Coronary artery (tissue), 2 donors: Measurements from ENCODE around the gene HNRNPC.

Experiments
- DNase-seq: peaks from one replicate; pipeline ENCODE4 v3.0.0-alpha.2; 2017; ENCODE audit warnings: low spot score
- H3K27ac ChIP-seq, 2 donors: fragments of 200-600 bp; sonication (generic); one replicate each; pipeline ENCODE4 v1.5.1; 2016 to 2019
- H3K4me3 ChIP-seq: fragments of 200-600 bp; sonication (generic); 2 replicates; pipeline ENCODE4 v1.5.1; 2016; ENCODE audit warnings: mild to moderate bottlenecking, moderate library complexity
- TF ChIP-seq, protein P1 (sequence below): fragments of 200-600 bp; sonication (generic); IDR thresholded peaks from one replicate; pipeline ENCODE4 v1.5.1; 2019; ENCODE audit warnings: antibody characterized with exemption

HNRNPC gene

DNA sequence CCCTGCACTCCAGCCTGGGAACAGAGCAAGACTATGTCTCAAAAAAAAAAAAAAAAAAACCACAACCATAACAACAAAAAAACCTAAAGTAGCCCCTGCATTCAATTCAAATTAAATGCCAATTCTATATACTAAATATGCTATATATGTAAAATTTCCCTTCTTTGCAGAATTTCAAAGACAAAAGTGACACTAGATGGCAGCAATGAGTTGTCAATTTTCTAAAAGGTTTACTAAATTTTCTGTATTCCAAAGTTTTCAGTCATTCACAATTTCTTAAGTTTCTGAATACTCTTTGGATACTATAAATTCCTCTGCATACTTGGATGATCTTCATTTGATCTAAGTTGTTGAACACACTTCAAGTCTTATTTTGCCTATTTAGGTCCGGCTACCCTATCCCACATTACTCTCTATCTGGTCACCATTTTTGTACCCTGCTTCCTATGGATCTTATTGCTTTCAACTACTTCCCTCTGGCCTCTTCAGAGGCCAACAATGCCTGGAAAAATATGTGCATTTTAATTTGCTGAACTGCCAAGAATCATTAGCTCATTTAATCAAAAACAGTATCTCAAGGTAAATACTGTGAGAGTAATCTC lies 27.9 kb downstream of the HNRNPC start:
- no peak for DNase-seq
- TF ChIP-seq, protein P1, sequence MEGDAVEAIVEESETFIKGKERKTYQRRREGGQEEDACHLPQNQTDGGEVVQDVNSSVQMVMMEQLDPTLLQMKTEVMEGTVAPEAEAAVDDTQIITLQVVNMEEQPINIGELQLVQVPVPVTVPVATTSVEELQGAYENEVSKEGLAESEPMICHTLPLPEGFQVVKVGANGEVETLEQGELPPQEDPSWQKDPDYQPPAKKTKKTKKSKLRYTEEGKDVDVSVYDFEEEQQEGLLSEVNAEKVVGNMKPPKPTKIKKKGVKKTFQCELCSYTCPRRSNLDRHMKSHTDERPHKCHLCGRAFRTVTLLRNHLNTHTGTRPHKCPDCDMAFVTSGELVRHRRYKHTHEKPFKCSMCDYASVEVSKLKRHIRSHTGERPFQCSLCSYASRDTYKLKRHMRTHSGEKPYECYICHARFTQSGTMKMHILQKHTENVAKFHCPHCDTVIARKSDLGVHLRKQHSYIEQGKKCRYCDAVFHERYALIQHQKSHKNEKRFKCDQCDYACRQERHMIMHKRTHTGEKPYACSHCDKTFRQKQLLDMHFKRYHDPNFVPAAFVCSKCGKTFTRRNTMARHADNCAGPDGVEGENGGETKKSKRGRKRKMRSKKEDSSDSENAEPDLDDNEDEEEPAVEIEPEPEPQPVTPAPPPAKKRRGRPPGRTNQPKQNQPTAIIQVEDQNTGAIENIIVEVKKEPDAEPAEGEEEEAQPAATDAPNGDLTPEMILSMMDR = no peak
- Histone ChIP-seq H3K4me3 (no peak overlapping the region), H3K27ac (no peak overlapping the region)

DNA sequence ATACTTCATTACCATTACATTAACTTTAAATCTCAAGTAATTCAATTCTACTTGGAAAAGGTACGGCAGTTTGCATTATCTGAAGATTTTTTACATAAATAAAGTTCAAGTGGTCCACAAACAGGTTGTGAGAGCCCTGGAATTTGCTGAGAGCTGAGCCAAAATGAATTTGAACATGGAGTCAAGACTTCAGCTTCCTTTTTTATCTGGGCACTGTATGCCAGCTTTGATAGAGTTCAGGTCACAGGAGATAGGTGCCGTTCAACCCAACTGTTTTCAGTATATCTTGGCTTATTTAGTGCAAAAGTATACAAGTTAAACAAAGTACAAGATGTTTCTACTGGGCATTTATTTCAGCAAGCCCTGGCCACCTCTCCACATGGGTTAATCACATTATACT lies 28.8 kb downstream of the HNRNPC start:
- no peak for DNase-seq

DNA sequence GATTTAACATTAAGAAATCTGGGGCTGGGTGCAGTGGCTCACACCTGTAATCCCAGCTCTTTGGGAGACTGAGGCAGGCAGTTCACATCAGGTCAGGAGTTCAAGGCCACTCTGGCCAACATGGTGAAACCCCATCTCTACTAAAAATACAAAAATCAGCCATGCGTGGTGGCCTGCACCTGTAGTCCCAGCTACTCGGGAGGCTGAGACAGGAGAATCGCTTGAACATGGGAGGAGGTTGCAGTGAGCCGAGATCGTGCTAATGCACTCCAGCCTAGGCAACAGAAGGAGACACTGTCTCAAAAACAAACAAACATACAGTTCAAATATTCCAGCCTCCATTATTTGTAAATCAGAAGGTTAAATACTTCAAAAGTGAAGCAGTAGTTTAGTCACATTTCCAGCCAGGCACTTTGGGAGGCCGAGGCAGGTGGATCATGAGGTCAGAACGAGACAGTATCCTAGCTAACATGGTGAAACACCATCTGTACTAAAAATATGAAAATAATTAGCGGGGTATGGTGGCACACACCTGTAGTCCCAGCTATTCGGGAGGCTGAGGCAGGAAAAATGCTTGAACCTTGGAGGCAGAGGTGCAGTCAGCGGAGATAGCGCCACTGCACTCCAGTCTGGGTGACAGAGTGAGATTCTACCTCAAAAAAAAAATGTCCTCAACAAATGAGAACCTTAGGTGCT lies 30.3 kb downstream of the HNRNPC start:
- no peak overlapping the region for H3K4me3 ChIP-seq
- DNase-seq = no peak
- H3K27ac ChIP-seq = no peak overlapping the region
- TF ChIP-seq, protein P1 = no peak

More for the DNA sequence above, 28.8 kb downstream of the HNRNPC start:
- TF ChIP-seq, protein P1 = no peak
- no peak overlapping the region for H3K4me3 ChIP-seq
- H3K27ac ChIP-seq = no peak overlapping the region

GRCh38 chr14:21236948-21237797 lies 32.1 kb downstream of the HNRNPC start:
- Histone ChIP-seq H3K4me3 (no peak overlapping the region), H3K27ac (peak overlapping the region in 1 of 2 donors; percentile 11)
- no peak for DNase-seq
- TF ChIP-seq, protein P1 = no peak

GRCh38 chr14:21234112-21234511 lies 35.1 kb downstream of the HNRNPC start:
- H3K27ac ChIP-seq = no peak overlapping the region
- TF ChIP-seq, protein P1 = no peak
- H3K4me3 ChIP-seq = no peak overlapping the region

DNA sequence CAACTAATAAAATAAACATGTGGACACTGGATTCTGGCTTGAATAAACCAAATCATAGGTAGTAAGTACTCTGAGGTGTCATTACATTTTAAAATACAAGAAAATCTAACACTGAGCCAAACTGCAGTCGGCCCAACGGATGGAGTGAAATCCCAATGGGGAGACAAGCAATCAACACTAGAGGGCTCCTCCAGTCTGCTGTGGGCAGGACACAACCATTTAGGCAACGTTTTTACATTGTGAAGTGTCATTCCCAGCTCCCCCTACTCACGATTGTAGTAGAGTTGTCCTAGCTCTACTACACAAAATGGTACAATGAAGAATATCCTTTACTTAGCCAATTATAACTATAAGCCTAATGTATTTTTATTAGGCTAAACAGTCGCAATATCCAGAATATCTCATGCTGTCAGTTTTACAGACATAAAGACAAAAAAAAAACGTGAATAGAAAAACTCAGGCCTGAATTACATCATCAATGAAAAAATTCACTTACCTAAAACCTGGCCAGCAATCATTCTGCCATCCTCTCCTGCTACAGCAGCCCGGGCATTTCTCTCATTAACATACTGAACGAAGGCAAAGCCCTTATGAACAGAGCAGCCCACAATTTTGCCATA lies 35.7 kb downstream of the HNRNPC start:
- Histone ChIP-seq H3K4me3 (no peak overlapping the region), H3K27ac (no peak overlapping the region)
- no peak for DNase-seq
- TF ChIP-seq, protein P1 = no peak

More at GRCh38 chr14:21234112-21234511, 35.1 kb downstream of the HNRNPC start:
- DNase-seq = no peak
